ENCODE data around the gene NPAS3. TPM values are rescaled to one million over a fixed set of nuclear protein-coding genes. Genes with fewer than 3 reads are reported as not detected.

NPAS3 gene
- total RNA-seq, 1 donor from 2014 or later, result 0.05 TPM

- intact Hi-C loops (cut with micrococcal nuclease), result no loop called here
Observed at GRCh38 chr14:33611405-33612196, 672.9 kb downstream of the NPAS3 start.

- intact Hi-C loops (cut with micrococcal nuclease), result no loop called here
Observed at GRCh38 chr14:33612197-33612505, 673.5 kb downstream of the NPAS3 start.

- intact Hi-C loops (cut with micrococcal nuclease), result no loop called here
Observed at GRCh38 chr14:33617154-33617553, 678.5 kb downstream of the NPAS3 start.

DNA sequence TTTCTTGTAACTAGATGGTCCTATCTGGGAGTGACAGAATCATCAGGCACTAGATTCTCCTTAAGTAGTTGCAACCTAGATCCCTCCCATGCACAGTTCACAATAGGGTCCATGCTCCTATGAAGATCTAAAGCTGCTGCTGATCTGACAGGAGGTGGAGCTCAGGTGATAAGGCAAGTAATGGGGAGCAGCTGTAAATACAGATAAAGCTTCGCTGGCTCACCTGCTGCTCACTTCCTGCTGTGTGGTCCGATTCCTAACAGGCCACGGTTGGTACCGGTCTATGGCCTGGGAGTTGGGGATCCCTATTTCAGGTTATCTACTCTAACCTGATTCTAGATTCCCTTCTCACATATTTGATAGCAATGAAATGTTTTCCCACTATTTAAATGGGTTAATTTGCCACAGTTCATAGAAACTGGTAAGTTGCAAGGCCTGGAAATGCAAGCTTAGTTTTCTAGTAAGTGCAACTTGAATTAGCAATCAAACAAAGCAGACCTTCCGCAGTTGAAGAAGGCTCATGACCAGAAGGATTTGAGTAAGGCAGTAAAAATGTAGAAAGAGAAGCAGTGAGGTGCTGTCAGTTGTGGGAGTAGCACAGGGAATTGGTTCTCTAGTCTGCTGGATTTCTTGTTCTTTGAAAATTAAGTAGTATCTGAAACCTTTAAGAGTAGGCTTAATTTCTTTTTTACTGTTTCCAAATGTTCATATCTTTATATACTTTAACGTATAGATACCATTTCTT lies 679.9 kb downstream of the NPAS3 start:
- intact Hi-C loops (cut with micrococcal nuclease), result no loop called here

GRCh38 chr14:33622496-33622895 lies 683.8 kb downstream of the NPAS3 start:
- intact Hi-C loops (cut with micrococcal nuclease), result no loop called here

DNA sequence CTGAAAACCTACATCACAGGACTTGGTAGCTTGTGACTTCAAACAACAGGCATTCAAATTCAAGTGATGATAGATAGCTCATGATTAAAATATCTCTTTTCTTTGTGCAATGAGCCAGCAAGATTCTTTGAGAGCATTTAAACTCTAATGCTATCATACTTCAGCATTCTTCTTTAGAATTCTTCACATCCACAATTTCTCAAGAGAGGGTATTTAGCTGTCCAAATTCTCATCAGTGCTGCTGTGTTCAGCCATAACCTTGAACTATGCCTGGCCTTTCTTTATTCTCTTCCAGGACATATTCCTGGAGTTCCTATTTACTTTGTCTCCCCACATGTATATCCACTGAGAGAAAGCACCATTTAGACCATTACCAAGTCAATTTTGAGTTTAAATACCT lies 691.1 kb downstream of the NPAS3 start:
- intact Hi-C loops (cut with micrococcal nuclease), result no loop called here

- intact Hi-C loops (cut with micrococcal nuclease), result no loop called here
Observed at GRCh38 chr14:33631021-33631420, 692.3 kb downstream of the NPAS3 start.

DNA sequence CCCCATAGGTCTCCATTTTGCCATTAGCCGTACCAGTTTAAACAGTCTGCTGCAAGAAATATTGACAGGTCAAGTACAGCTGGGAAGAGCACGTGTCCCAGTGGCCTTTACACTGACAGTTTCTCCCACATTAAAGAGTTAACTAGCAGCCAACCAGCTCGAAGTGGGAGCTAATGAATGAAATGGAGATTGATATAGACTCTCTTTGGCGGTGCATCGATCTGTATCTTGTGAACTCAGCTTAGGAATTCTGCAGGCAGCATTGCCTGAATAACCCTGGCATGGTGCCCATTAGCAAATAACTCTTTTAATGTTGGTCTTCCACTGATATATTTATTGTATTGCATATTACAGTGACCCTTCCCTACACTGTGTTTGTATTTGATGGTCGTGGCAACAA lies 692.8 kb downstream of the NPAS3 start:
- intact Hi-C loops (cut with micrococcal nuclease), result no loop called here

DNA sequence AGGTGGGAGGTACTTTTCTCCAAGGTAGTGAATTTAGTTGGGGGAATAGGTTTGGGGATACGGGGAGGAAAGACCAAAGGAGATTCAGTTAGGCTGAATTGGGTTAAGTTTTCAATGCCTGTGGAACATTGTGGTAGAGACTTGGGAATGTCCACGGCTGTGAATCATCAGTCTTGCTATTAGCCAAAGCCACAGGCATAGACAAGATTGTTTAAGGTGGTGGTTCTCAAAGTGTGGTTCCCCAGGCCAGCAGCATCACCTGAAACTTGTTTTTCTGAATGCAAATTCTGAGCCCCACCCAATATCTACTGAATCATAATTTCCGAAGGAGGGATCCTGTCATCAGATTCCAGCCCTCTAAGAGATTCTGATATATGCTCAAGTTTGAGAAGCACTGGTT lies 696.0 kb downstream of the NPAS3 start:
- intact Hi-C loops (cut with micrococcal nuclease), result no loop called here

DNA sequence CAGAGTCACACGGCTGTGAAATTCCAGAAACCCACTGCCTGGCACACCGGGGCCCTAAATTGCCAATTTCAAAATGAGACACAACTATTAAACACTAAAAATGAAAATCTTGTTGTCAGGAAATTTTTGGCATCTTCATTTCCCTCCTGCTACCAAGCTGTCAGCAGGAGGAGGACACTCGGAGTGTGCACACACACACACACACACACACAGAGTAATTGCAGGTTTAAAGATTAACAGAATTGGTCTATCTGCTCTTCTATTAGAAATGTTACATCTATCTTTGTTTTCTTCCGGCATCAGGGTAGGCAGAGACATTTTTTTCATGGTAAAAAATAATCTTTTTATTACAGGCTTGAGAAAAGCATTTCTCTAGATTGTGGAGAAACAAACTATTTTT lies 698.0 kb downstream of the NPAS3 start:
- intact Hi-C loops (cut with micrococcal nuclease), result no loop called here

DNA sequence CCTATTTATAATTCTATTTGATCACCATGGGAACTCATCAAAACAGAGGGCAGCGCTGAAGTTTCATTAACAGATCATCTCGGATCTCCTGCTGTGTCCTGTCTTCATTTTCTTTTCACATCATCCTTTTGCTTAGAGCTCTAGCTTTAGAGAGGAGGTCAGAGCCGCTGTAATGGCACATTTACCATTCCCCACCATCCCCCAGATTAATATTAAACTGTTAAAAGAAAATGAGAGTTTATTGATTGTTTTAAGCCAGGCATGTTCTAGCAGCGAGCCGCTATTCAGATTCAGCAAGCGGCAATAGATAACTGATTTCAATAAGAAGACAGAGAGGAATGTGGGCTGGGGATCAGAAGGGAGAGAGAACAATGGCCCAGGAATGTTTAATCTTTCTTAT lies 703.4 kb downstream of the NPAS3 start:
- intact Hi-C loops (cut with micrococcal nuclease), result no loop called here

DNA sequence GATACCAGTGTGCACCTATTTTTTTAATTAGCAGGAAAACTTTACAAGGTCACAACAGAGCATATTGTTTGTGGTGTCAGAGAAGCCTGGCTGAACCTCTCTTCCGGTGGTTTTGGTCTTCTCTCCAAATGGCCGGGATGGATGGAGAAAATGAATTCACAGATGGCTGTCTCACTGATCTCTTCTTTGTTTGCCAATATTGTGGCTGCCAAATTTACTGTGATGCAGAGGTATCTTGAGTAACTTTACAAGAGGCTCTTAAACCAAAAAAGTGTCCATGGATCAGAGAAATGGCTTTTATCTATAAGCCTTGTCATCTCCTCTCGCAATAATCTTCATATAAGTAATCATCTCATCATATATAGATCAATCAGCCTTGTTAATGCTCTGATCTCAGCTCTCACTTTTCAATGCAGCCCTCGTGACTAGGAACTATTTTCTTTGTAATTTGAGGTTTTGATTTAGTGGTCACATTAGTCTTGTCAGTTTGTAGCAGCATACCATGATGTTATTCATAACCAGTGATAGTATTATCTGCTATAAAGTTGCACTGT lies 704.1 kb downstream of the NPAS3 start:
- intact Hi-C loops (cut with micrococcal nuclease), result no loop called here

DNA sequence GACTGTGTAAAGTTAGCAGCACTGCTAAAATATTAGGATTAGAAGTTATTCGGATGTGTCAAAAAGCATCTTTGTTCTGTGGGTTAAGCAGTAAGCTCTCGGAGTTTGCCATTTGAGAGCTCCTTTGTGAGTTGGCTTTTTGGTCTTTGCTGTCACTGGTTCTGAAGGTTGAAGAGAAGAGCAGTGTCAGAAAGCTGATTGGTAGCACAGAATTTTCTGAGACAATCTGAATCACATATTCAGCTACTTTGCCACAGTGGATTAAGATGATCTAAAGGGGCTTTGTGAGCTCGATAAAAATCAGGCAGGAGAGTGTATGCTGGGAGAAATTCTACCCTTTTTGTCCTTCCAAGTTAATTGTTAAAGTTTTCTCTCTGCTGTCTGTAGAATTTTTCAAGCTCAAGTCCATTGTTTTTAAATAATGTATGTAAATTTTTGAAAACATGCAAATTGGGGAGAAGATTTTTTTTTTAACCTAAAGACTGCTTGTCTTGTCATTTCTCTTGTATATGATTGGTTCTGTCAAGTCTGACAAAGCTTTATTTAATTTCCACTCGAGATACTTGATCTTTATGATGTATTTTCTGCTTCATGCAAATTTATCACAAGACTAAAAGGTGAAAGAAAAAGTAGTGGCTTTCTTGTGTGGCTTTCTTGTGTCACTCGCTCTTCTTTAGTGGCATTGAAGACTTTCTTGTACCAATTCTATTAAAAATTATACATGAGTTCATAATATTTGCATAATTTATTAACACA lies 704.9 kb downstream of the NPAS3 start:
- intact Hi-C loops (cut with micrococcal nuclease), result no loop called here

GRCh38 chr14:33646692-33647260 lies 708.1 kb downstream of the NPAS3 start:
- intact Hi-C loops (cut with micrococcal nuclease), result no loop called here

GRCh38 chr14:33647385-33647786 lies 708.7 kb downstream of the NPAS3 start:
- intact Hi-C loops (cut with micrococcal nuclease), result no loop called here

- intact Hi-C loops (cut with micrococcal nuclease), result no loop called here
Observed at GRCh38 chr14:33650430-33650829, 711.8 kb downstream of the NPAS3 start.

GRCh38 chr14:33652566-33653307 lies 714.1 kb downstream of the NPAS3 start:
- intact Hi-C loops (cut with micrococcal nuclease), result no loop called here

DNA sequence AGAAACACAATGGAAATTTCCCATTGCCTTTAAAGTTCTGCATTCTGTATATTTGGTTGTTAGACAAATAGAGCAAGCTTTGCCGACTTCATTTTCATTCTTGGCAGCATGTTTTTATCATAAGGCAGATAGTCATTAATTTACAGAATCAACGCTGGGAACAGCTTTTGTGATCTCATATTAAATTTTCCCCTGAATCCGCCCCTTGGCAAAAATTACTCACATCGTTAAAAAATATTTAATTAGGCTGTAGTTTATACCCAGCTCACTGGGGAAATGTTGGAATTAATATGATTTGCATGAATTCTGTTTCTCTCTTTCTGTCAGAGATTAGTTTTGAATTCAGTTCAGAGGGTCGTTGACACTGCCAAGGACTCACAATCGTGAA lies 714.6 kb downstream of the NPAS3 start:
- intact Hi-C loops (cut with micrococcal nuclease), result no loop called here

GRCh38 chr14:33655421-33655820 lies 716.7 kb downstream of the NPAS3 start:
- intact Hi-C loops (cut with micrococcal nuclease), result no loop called here

GRCh38 chr14:33657476-33657875 lies 718.8 kb downstream of the NPAS3 start:
- intact Hi-C loops (cut with micrococcal nuclease), result no loop called here

DNA sequence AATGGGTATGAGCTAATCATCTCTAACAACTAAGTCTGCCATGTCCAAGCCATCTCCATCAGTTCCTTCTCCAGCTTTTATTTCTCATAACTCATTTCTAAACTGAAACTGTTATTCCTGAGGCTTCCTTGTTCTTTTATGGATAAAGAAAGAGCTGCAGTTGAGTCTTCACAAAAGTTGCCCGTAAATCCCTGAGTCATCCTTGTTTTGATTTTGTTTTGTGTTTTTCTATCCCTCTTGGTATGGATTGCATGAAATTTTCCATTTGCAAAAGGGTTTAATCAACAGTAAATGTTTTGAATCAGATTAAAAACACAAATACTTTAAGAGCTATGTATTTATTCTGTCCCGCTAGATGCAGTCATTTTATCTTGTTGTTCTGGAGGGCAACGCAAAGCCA lies 721.6 kb downstream of the NPAS3 start:
- intact Hi-C loops (cut with micrococcal nuclease), result no loop called here
